ENCODE data around the gene HOXA7.

GRCh38 chr7:27175626-27176523 is 19.4 kb upstream of the HOXA7 start:
- TF ChIP-seq CTCF (IDR thresholded peaks at IDR 0.05), result no peak
- no peak for TF ChIP-seq POLR2A (IDR thresholded peaks at IDR 0.05)
